ENCODE results near the gene TMEM178A.

Gene TMEM178A

GRCh38 chr2:39683022-39683699 is 17.4 kb downstream of the TMEM178A start:
- no peak overlapping the region for H3K4me3 Mint-ChIP-seq
- H3K4me1 Mint-ChIP-seq, result no peaks in the 10 kb centered on the region
- H3K27ac Mint-ChIP-seq, result no peak overlapping the region
- DNase-seq (ENCODE audit: low spot score in 2 of 2) (no peak), ATAC-seq (no peak)
- H3K36me3 Mint-ChIP-seq, result no peaks in the 10 kb centered on the region
- H3K9me3 Mint-ChIP-seq, result no peaks in the 10 kb centered on the region

- Mint-ChIP-seq H3K36me3 (no peaks in the 10 kb centered on the region), H3K4me3 (no peak overlapping the region)
- ATAC-seq, result no peak
Observed at GRCh38 chr2:39684464-39684863, 18.7 kb downstream of the TMEM178A start.

GRCh38 chr2:39685126-39685525 is 19.4 kb downstream of the TMEM178A start:
- no peaks in the 10 kb centered on the region for H3K36me3 Mint-ChIP-seq
- no peak overlapping the region for H3K27ac Mint-ChIP-seq
- H3K9me3 Mint-ChIP-seq, result no peaks in the 10 kb centered on the region
- H3K4me1 Mint-ChIP-seq, result no peaks in the 10 kb centered on the region
- ATAC-seq (no peak), DNase-seq (ENCODE audit: low spot score in 2 of 2) (no peak)
- no peak overlapping the region for H3K4me3 Mint-ChIP-seq

More at GRCh38 chr2:39684464-39684863, 18.7 kb downstream of the TMEM178A start:
- Mint-ChIP-seq H3K4me1 (no peaks in the 10 kb centered on the region), H3K9me3 (no peaks in the 10 kb centered on the region), H3K27ac (no peak overlapping the region)
- DNase-seq (ENCODE audit: low spot score in 2 of 2), result no peak

- no peaks in the 10 kb centered on the region for H3K36me3 Mint-ChIP-seq
- ATAC-seq, result no peak
- no peak overlapping the region for H3K4me3 Mint-ChIP-seq
- no peak overlapping the region for H3K27ac Mint-ChIP-seq
- H3K4me1 Mint-ChIP-seq, result no peaks in the 10 kb centered on the region
- no peak for DNase-seq (ENCODE audit: low spot score in 2 of 2)
- H3K9me3 Mint-ChIP-seq, result peaks cover 3% of the 10 kb centered on the region
Observed at GRCh38 chr2:39686456-39686855, 20.7 kb downstream of the TMEM178A start.

- ATAC-seq, result no peak
- H3K27ac Mint-ChIP-seq, result no peak overlapping the region
- no peak overlapping the region for H3K4me3 Mint-ChIP-seq
- H3K4me1 Mint-ChIP-seq, result no peaks in the 10 kb centered on the region
- H3K36me3 Mint-ChIP-seq, result no peaks in the 10 kb centered on the region
- DNase-seq (ENCODE audit: low spot score in 2 of 2), result no peak
- H3K9me3 Mint-ChIP-seq, result peaks cover 3% of the 10 kb centered on the region
Observed at GRCh38 chr2:39688181-39688580, 22.5 kb downstream of the TMEM178A start.

- ATAC-seq (no peak), DNase-seq (ENCODE audit: low spot score in 2 of 2) (no peak)
- Mint-ChIP-seq H3K36me3 (no peaks in the 10 kb centered on the region), H3K4me1 (no peaks in the 10 kb centered on the region), H3K9me3 (peaks cover 3% of the 10 kb centered on the region), H3K4me3 (no peak overlapping the region), H3K27ac (no peak overlapping the region)
Observed at GRCh38 chr2:39689272-39689841, 23.6 kb downstream of the TMEM178A start.

- H3K4me3 Mint-ChIP-seq, result no peak overlapping the region
- ATAC-seq, result no peak
- no peak overlapping the region for H3K27ac Mint-ChIP-seq
- H3K36me3 Mint-ChIP-seq, result no peaks in the 10 kb centered on the region
- no peaks in the 10 kb centered on the region for H3K4me1 Mint-ChIP-seq
- peaks cover 3% of the 10 kb centered on the region for H3K9me3 Mint-ChIP-seq
- no peak for DNase-seq (ENCODE audit: low spot score in 2 of 2)
Observed at GRCh38 chr2:39689876-39690275, 24.2 kb downstream of the TMEM178A start.

GRCh38 chr2:39693245-39693644 is 27.5 kb downstream of the TMEM178A start:
- Mint-ChIP-seq H3K9me3 (peaks cover 3% of the 10 kb centered on the region), H3K4me3 (no peak overlapping the region), H3K36me3 (no peaks in the 10 kb centered on the region), H3K4me1 (no peaks in the 10 kb centered on the region), H3K27ac (no peak overlapping the region)
- ATAC-seq, result no peak
- no peak for DNase-seq (ENCODE audit: low spot score in 2 of 2)

- H3K27ac Mint-ChIP-seq, result no peak overlapping the region
- H3K9me3 Mint-ChIP-seq, result peaks cover 7% of the 10 kb centered on the region
- no peak overlapping the region for H3K4me3 Mint-ChIP-seq
- no peak for ATAC-seq
- no peaks in the 10 kb centered on the region for H3K4me1 Mint-ChIP-seq
- DNase-seq (ENCODE audit: low spot score in 2 of 2), result no peak
- H3K36me3 Mint-ChIP-seq, result no peaks in the 10 kb centered on the region
Observed at GRCh38 chr2:39696101-39696553, 30.4 kb downstream of the TMEM178A start.

- no peak overlapping the region for H3K27ac Mint-ChIP-seq
- H3K9me3 Mint-ChIP-seq, result peaks cover 14% of the 10 kb centered on the region
- no peaks in the 10 kb centered on the region for H3K36me3 Mint-ChIP-seq
- no peak for ATAC-seq
- no peaks in the 10 kb centered on the region for H3K4me1 Mint-ChIP-seq
- H3K4me3 Mint-ChIP-seq, result no peak overlapping the region
- DNase-seq (ENCODE audit: low spot score in 2 of 2), result no peak
Observed at GRCh38 chr2:39696838-39697237, 31.1 kb downstream of the TMEM178A start.

GRCh38 chr2:39697454-39697853 is 31.7 kb downstream of the TMEM178A start:
- ATAC-seq (no peak), DNase-seq (ENCODE audit: low spot score in 2 of 2) (no peak)
- no peaks in the 10 kb centered on the region for H3K36me3 Mint-ChIP-seq
- H3K9me3 Mint-ChIP-seq, result peaks cover 19% of the 10 kb centered on the region
- no peak overlapping the region for H3K4me3 Mint-ChIP-seq
- no peaks in the 10 kb centered on the region for H3K4me1 Mint-ChIP-seq
- H3K27ac Mint-ChIP-seq, result no peak overlapping the region

GRCh38 chr2:39701137-39701536 is 35.4 kb downstream of the TMEM178A start:
- no peak overlapping the region for H3K4me3 Mint-ChIP-seq
- H3K27ac Mint-ChIP-seq, result no peak overlapping the region
- ATAC-seq (no peak), DNase-seq (ENCODE audit: low spot score in 2 of 2) (no peak)
- H3K9me3 Mint-ChIP-seq, result peaks cover 19% of the 10 kb centered on the region
- no peaks in the 10 kb centered on the region for H3K36me3 Mint-ChIP-seq
- no peaks in the 10 kb centered on the region for H3K4me1 Mint-ChIP-seq

- no peaks in the 10 kb centered on the region for H3K4me1 Mint-ChIP-seq
- H3K9me3 Mint-ChIP-seq, result peaks cover 23% of the 10 kb centered on the region
- H3K27ac Mint-ChIP-seq, result no peak overlapping the region
- no peaks in the 10 kb centered on the region for H3K36me3 Mint-ChIP-seq
- DNase-seq (ENCODE audit: low spot score in 2 of 2), result no peak
- H3K4me3 Mint-ChIP-seq, result no peak overlapping the region
- ATAC-seq, result no peak
Observed at GRCh38 chr2:39703181-39703872, 37.6 kb downstream of the TMEM178A start.

GRCh38 chr2:39704540-39704939 is 38.8 kb downstream of the TMEM178A start:
- no peak for ATAC-seq
- no peak overlapping the region for H3K4me3 Mint-ChIP-seq

GRCh38 chr2:39705638-39706037 is 39.9 kb downstream of the TMEM178A start:
- Mint-ChIP-seq H3K4me1 (no peaks in the 10 kb centered on the region), H3K36me3 (no peaks in the 10 kb centered on the region), H3K9me3 (peaks cover 16% of the 10 kb centered on the region), H3K4me3 (no peak overlapping the region), H3K27ac (no peak overlapping the region)
- DNase-seq (ENCODE audit: low spot score in 2 of 2) (no peak), ATAC-seq (no peak)

More at GRCh38 chr2:39704540-39704939, 38.8 kb downstream of the TMEM178A start:
- Mint-ChIP-seq H3K36me3 (no peaks in the 10 kb centered on the region), H3K4me1 (no peaks in the 10 kb centered on the region), H3K9me3 (peaks cover 20% of the 10 kb centered on the region), H3K27ac (no peak overlapping the region)
- DNase-seq (ENCODE audit: low spot score in 2 of 2), result no peak

- Mint-ChIP-seq H3K27ac (no peak overlapping the region), H3K4me3 (no peak overlapping the region), H3K9me3 (peaks cover 14% of the 10 kb centered on the region), H3K36me3 (no peaks in the 10 kb centered on the region), H3K4me1 (no peaks in the 10 kb centered on the region)
- no peak for DNase-seq (ENCODE audit: low spot score in 2 of 2)
- no peak for ATAC-seq
Observed at GRCh38 chr2:39706312-39706711, 40.6 kb downstream of the TMEM178A start.

All from stimulated activated effector memory CD8-positive, alpha-beta T cell treated with anti-CD3 and anti-CD28 coated beads, Interleukin-12 subunit alpha, Interleukin-12 subunit beta, amount 100 ng/mL, for 72 hours (primary cell).